ENCODE results near the gene ZNF319. TPM values are rescaled to one million over a fixed set of nuclear protein-coding genes. Genes with fewer than 3 reads are reported as not detected.

Gene ZNF319
- total RNA-seq, 2 experiments from 2014 or later, result 5.6 to 7.0 TPM

GRCh38 chr16:57969451-57970123 is 30.9 kb downstream of the ZNF319 start:
- no peak for ATAC-seq
- CTCF ChIA-PET, result no interaction called here
- no peak for DNase-seq

GRCh38 chr16:57967916-57968315 is 32.6 kb downstream of the ZNF319 start:
- H3K4me1 Mint-ChIP-seq (ENCODE audit: low read depth), result no peaks in the 10 kb centered on the region
- no peaks in the 10 kb centered on the region for H3K9me3 Mint-ChIP-seq
- no peaks in the 10 kb centered on the region for H3K27me3 Mint-ChIP-seq
- H3K4me3 Mint-ChIP-seq, result no peak overlapping the region
- DNase-seq (no peak), ATAC-seq (no peak)
- H3K27ac Mint-ChIP-seq, result no peak overlapping the region
- ChIA-PET CTCF (interaction anchor here (1.3 kb wide), 1 partner anchor 68 kb away, joined by 3 read pairs; no protein-coding TSS in a partner anchor), POLR2A (no interaction called here)
- no peaks in the 10 kb centered on the region for H3K36me3 Mint-ChIP-seq (ENCODE audit: low read depth)
- intact Hi-C loops (cut with micrococcal nuclease), result no loop called here
- no peak for TF ChIP-seq CTCF (IDR thresholded peaks at IDR 0.05)

More at GRCh38 chr16:57969451-57970123, 30.9 kb downstream of the ZNF319 start:
- POLR2A ChIA-PET, result no interaction called here
- Mint-ChIP-seq H3K36me3 (ENCODE audit: low read depth) (no peaks in the 10 kb centered on the region), H3K27ac (no peak overlapping the region), H3K4me3 (no peak overlapping the region), H3K27me3 (no peaks in the 10 kb centered on the region), H3K4me1 (ENCODE audit: low read depth) (no peaks in the 10 kb centered on the region), H3K9me3 (no peaks in the 10 kb centered on the region)
- intact Hi-C loops (cut with micrococcal nuclease), result no loop called here
- no peak for TF ChIP-seq CTCF (IDR thresholded peaks at IDR 0.05)

GRCh38 chr16:57966986-57967385 is 33.5 kb downstream of the ZNF319 start:
- TF ChIP-seq CTCF (IDR thresholded peaks at IDR 0.05), result no peak
- DNase-seq (no peak), ATAC-seq (no peak)
- no peaks in the 10 kb centered on the region for H3K9me3 Mint-ChIP-seq
- ChIA-PET POLR2A (no interaction called here), CTCF (no interaction called here)
- intact Hi-C loops (cut with micrococcal nuclease), result no loop called here
- no peaks in the 10 kb centered on the region for H3K27me3 Mint-ChIP-seq
- no peak overlapping the region for H3K27ac Mint-ChIP-seq
- no peak overlapping the region for H3K4me3 Mint-ChIP-seq
- H3K4me1 Mint-ChIP-seq (ENCODE audit: low read depth), result no peaks in the 10 kb centered on the region
- no peaks in the 10 kb centered on the region for H3K36me3 Mint-ChIP-seq (ENCODE audit: low read depth)

- no peak overlapping the region for H3K27ac Mint-ChIP-seq
- ATAC-seq, result no peak
- H3K9me3 Mint-ChIP-seq, result no peaks in the 10 kb centered on the region
- intact Hi-C loops (cut with micrococcal nuclease), result no loop called here
- no peaks in the 10 kb centered on the region for H3K27me3 Mint-ChIP-seq
- no peak for DNase-seq
- H3K4me3 Mint-ChIP-seq, result no peak overlapping the region
- CTCF ChIA-PET, result interaction anchor here (1.0 kb wide), 1 partner anchor 14 kb away, joined by 3 read pairs; no protein-coding TSS in a partner anchor
- TF ChIP-seq CTCF (IDR thresholded peaks at IDR 0.05), result no peak
- no peaks in the 10 kb centered on the region for H3K36me3 Mint-ChIP-seq (ENCODE audit: low read depth)
- no peaks in the 10 kb centered on the region for H3K4me1 Mint-ChIP-seq (ENCODE audit: low read depth)
- POLR2A ChIA-PET, result no interaction called here
Observed at GRCh38 chr16:57966204-57966771, 34.2 kb downstream of the ZNF319 start.

- no peaks in the 10 kb centered on the region for H3K27me3 Mint-ChIP-seq
- DNase-seq (no peak), ATAC-seq (no peak)
- H3K27ac Mint-ChIP-seq, result no peak overlapping the region
- POLR2A ChIA-PET, result no interaction called here
- no peak overlapping the region for H3K4me3 Mint-ChIP-seq
- H3K36me3 Mint-ChIP-seq (ENCODE audit: low read depth), result no peaks in the 10 kb centered on the region
- no peaks in the 10 kb centered on the region for H3K9me3 Mint-ChIP-seq
- intact Hi-C loops (cut with micrococcal nuclease), result no loop called here
- CTCF ChIA-PET, result no interaction called here
- TF ChIP-seq CTCF (IDR thresholded peaks at IDR 0.05), result no peak
- H3K4me1 Mint-ChIP-seq (ENCODE audit: low read depth), result no peaks in the 10 kb centered on the region
Observed at GRCh38 chr16:57964157-57964700, 36.2 kb downstream of the ZNF319 start.
